Left cardiac atrium (tissue), 4 donors: ENCODE results near the gene ZNF628. TPM values are rescaled to one million over a fixed set of nuclear protein-coding genes. Genes with fewer than 3 reads are reported as not detected.

Experiments used
- ATAC-seq, 2 donors: fragments of 200-7000 bp; cut with Tn5 transposase; one replicate each; pipeline ENCODE4 v1.9.1; 2020; ENCODE audit warnings: mild to moderate bottlenecking in 2 of 2, moderate library complexity in 2 of 2
- DNase-seq: peaks from one replicate; pipeline ENCODE4 v3.0.0-alpha.2; 2020
- intact Hi-C, 2 donors: fragments of 100-400 bp; cut with DNase I; formaldehyde crosslinking; loops; one replicate each; pipeline versions ENCODE4 v1.14.1 to v1.15.1; 2022 to 2023
- total RNA-seq, 2 donors: library from RNA; stranded (reverse); fragmentation: NEBNext Ultra II Directional; extraction: Animal tissue kit (Norgen Biotek cat#: 25700); gene quantifications; one replicate each; pipeline ENCODE4 v1.2.1, GENCODE V29; 2021
- donor health status: DM: no; HTN: yes; CAD: no.
- donor health status: DM: no; HTN: yes; CAD: no; lungs with severe emphysema.
- donor health status: DM: yes; HTN: yes; CAD: no.
- donor health status: Dilated cardiomyopathy.

Gene ZNF628
- total RNA-seq, 2 donors from 2014 or later, result 5.3 to 9.0 TPM

DNA sequence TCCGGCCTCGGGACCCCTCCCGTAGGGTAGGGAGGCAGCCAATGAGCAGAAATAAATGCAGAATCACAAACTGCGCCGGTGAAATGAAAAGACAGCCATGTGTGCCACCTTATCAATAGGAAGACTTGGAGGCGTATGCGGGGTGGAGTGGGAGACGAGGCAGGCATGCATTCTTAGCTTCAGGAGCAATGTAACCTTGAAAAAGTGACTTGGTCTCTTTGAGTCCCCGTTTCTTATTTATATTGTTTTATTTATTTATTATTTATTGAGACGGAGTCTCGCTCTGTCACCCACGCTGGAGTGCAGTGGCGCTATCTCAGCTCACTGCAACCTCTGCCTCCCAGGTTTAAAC is 27.8 kb downstream of the ZNF628 start:
- ATAC-seq (no peak), DNase-seq (no peak)
- intact Hi-C loops, result loop anchor here (2.0 to 5.0 kb wide), 2 partner anchors 37 kb away; no protein-coding TSS in a partner anchor

- intact Hi-C loops, result loop anchor here (2.0 to 5.0 kb wide), 2 partner anchors 38 kb away; no protein-coding TSS in a partner anchor
- no peak for ATAC-seq
- DNase-seq, result no peak
Observed at GRCh38 chr19:55504981-55505380, 28.6 kb downstream of the ZNF628 start.

DNA sequence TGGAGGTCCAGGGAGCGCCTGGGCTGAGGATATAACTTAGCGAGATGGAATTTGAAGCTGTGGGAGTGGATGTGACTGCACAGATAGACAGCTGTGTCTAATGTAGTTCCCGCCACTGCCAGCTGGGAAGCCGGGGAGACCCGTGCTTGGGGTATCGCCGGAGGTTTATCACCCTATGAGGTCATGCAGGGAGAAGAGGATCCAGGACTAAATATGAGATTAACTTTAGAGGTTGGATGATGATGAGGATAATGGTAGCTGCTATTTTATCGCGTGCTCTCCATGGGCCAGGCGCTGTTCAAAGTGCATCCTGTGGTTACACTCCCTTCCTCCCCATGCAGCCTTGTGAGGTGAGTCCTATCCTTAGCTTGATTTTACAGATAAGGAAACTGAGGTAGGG is 31.7 kb downstream of the ZNF628 start:
- intact Hi-C loops, result no loop called here

GRCh38 chr19:55516878-55517620 is 40.6 kb downstream of the ZNF628 start:
- peak; percentile 98 for ATAC-seq
- intact Hi-C loops, result loop anchor here (2.0 to 10.0 kb wide), 4 partner anchors 88 to 118 kb away; partner anchors contain the start of genes ZNF865 (in 2 of the 2) and ZNF524 (in 1 of the 2)
- DNase-seq, result peak; percentile 94

More for the DNA sequence above, 31.7 kb downstream of the ZNF628 start:
- ATAC-seq (no peak), DNase-seq (no peak)

- intact Hi-C loops, result loop anchor here (5.0 to 10.0 kb wide), 3 partner anchors 85 to 115 kb away; partner anchors contain the start of genes ZNF865 (in 2 of the 2) and ZNF524 (in 1 of the 2)
- DNase-seq, result no peak
- ATAC-seq, result no peak
Observed at GRCh38 chr19:55519451-55520311, 43.3 kb downstream of the ZNF628 start.

- intact Hi-C loops, result no loop called here
- DNase-seq (no peak), ATAC-seq (no peak)
Observed at GRCh38 chr19:55520691-55521292, 44.4 kb downstream of the ZNF628 start.

DNA sequence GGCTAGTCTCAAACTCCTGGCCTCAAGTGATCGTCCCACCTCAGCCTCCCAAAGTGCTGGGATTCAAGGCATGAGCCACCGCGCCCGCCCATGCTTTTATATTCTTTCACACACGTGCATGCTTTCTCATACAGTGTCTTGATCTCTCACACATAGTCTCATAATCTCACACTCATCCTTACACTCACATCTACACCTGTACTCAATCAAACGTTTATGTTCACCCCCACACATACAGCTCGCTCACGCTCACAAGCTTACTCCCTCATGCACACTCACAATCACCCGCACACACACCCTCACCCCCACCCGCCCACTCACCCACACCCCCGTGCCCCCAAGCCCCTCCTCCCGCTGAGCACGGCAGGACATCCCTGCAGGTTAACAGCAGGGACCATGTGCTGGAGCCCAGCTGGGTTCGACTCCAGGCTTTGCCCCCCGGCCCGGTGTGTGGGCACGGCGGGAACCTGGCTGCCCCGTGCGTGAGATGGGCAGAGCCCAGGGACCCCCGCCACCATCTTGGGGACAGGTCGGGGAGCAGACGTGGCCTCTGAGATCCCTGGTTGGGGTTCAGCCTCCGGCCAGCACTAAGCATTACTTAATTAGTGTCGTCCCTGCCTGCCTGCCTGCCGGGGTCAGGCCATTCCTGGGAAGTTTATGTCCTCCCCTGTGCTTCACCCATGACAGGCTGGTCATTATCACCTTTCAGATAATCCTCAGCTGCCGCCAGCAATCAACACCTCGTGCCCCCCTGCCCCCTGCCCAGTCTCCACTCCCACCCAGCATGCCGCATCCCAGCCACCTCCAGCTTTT is 49.1 kb downstream of the ZNF628 start:
- intact Hi-C loops, result no loop called here
- ATAC-seq (peak; percentile 75 to 76), DNase-seq (peak; percentile 63)

DNA sequence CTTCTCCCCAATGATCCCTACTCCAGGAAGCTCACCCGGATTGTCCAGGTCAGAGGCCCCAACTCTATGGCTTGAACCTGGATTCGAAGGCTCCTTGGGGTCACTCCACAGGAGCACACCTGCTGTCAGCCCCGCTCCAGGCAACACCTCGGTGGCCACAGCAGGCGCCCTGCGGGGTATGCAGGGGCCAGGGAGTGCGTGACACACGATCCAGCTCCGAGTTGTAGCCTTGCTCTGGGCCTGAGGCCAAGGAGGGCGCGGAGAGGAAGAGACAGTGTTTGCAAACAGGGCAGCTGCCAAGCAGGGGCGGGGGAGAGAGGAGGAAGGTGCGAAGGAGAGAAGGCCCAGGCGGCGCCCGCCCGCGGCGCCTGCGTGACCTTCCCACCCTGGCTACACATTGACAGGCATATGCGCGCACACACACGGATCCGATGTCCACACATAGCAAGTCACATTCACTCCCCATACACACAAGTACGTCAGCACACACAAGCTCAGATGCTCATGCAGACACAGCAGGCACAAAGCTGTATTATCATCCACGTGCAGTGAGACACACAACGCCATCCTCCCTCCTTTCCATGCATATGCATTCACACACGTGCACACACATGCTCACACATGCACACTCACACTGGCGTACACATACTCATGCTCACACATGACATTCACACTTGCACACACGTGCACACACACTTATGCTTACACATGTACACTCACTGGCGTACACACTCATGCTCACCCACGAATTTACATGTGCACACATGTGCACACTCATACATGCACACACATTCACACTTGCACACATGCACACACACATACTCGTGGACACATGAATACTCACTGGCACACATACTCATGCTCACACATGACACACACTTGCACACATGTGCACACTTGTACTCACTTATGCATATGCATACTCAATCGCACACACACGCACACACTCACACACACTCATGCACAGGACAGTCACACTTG is 50.1 kb downstream of the ZNF628 start:
- intact Hi-C loops, result no loop called here
- peak; percentile 76 to 89 for ATAC-seq
- peak; percentile 89 for DNase-seq

GRCh38 chr19:55527197-55528029 is 51.0 kb downstream of the ZNF628 start:
- intact Hi-C loops, result no loop called here
- no peak for DNase-seq
- no peak for ATAC-seq

- no peak for DNase-seq
- intact Hi-C loops, result no loop called here
- no peak for ATAC-seq
Observed at GRCh38 chr19:55528030-55528803, 51.8 kb downstream of the ZNF628 start.

GRCh38 chr19:55529636-55530234 is 53.3 kb downstream of the ZNF628 start:
- ATAC-seq (no peak), DNase-seq (no peak)
- intact Hi-C loops, result no loop called here

DNA sequence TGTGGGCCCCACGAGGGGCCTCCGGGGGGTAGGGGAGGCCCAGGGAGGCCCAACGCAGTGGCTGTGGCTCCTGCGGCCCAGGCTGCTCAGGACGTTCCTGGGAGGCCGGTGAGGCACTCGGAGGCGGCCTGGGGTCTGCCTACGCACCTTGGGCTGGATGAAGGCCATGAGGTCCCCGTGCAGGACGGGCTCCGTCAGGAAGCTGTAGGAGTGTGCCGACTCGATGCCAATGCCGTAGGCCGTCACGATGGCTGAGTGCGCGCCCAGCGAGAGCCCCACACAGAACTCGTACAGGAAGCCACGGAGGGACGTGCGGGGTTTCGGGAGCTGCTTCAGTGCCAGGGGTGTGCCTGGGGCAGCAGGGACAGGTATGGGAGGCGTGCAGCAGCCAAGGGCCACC is 54.6 kb downstream of the ZNF628 start:
- DNase-seq (no peak), ATAC-seq (no peak)
- intact Hi-C loops, result no loop called here
